Fibroblast of villous mesenchyme (primary cell): ENCODE data around the gene ZNF750. TPM values are rescaled to one million over a fixed set of nuclear protein-coding genes. Genes with fewer than 3 reads are reported as not detected.

Experiments
- DNase-seq: peaks from one replicate; pipeline ENCODE4 v3.0.0-alpha.2; 2010; ENCODE audit warnings: low read depth
- H3K4me3 ChIP-seq: 2 replicates; pipeline ENCODE4 v1.5.1; 2011; ENCODE audit warnings: low read depth, mild to moderate bottlenecking, low read length
- CTCF ChIP-seq: IDR thresholded peaks from 2 replicates; pipeline ENCODE4 v1.5.1; 2012; ENCODE audit warnings: low read depth, mild to moderate bottlenecking, low read length; ENCODE audit not compliant: insufficient read depth
- total RNA-seq: library from RNA; depleted of rRNA; stranded (reverse); fragments of >200 nt; gene quantifications from 2 replicates; pipeline ENCODE4 v1.2.3, GENCODE V29; 2012

Gene ZNF750
- total RNA-seq, 1 donor = not detected

DNA sequence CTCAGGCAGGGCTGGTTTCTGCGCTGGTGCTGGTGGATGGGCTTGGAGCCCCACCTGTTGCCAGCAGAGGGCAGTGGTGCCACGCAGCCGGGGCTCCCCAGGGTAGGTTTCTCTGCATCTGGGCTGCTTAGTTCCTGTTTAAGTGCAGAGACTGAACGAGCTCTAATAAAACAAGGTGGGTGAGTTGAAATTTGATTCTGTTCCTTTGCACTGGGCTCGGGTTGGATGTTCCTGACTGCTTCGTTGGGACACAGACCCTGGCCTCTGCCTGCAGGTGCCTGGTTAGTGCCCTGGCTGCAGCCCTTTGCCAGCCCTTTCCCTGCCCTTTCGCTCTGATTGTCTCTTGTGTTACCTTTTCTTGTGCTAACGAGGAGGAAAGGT is 57.9 kb downstream of the ZNF750 start:
- DNase-seq = peak; percentile 80
- TF ChIP-seq CTCF = peak; percentile 98
- no peak overlapping the region for H3K4me3 ChIP-seq

GRCh38 chr17:82780971-82781893 is 58.6 kb downstream of the ZNF750 start:
- H3K4me3 ChIP-seq = no peak overlapping the region
- DNase-seq = no peak
- no peak for TF ChIP-seq CTCF

- H3K4me3 ChIP-seq = no peak overlapping the region
- no peak for DNase-seq
- TF ChIP-seq CTCF = no peak
These were observed 59.6 kb downstream of the ZNF750 start for GRCh38 chr17:82780195-82780594.

DNA sequence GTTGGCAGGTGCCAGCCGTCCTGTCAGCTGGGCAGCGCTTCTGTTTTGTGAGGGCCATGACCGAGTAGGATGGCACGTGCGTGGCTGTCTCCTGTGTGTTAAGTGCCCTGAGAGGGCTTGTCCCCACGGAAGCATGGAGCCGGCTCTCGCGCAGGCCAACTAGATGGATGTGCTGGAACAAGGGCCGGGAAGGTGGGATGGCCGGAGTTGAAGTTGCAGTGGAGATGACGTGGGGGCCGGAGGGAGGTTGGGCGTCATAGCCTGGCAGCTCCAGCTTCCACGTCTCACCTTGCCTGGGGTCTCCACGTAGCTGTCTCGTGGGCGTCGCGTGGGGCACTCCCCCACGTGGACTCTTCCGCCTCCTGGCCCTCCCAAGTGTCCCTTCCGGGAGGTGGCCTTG is 60.3 kb downstream of the ZNF750 start:
- DNase-seq = no peak
- H3K4me3 ChIP-seq = no peak overlapping the region
- no peak for TF ChIP-seq CTCF

Other genes starting within 250 kb of the ZNF750 start
- gene WDR45B, start 191.6 kb downstream of the ZNF750 start, total RNA-seq = 62.5 and 70.8 TPM in 2 replicates
- gene RAB40B, start 141.3 kb downstream of the ZNF750 start, total RNA-seq = 3.9 and 7.3 TPM in 2 replicates
- 11.2 and 12.2 TPM in 2 replicates for gene FN3KRP, start 123.3 kb downstream of the ZNF750 start, total RNA-seq
- 2.2 and 2.9 TPM in 2 replicates for gene FN3K, start 104.4 kb downstream of the ZNF750 start, total RNA-seq
- 22.5 and 29.6 TPM in 2 replicates for gene TBCD, start 88.0 kb downstream of the ZNF750 start, total RNA-seq
- 47.1 and 59.9 TPM in 2 replicates for gene METRNL, start 239.6 kb upstream of the ZNF750 start, total RNA-seq